NCI-H2227 (cell line): ENCODE results near the gene SERPINE1.

ENCODE experiments used
- DNase-seq: peaks from one replicate; lab custom pipeline; 2025; ENCODE audit not compliant: unreplicated experiment; lab: John Stamatoyannopoulos, UW

Gene SERPINE1

GRCh38 chr7:101166909-101167644 is 40.2 kb downstream of the SERPINE1 start:
- DNase-seq, result peak; percentile 84

GRCh38 chr7:101167645-101168411 is 40.9 kb downstream of the SERPINE1 start:
- DNase-seq, result peak; percentile 28

GRCh38 chr7:101168412-101169049 is 41.6 kb downstream of the SERPINE1 start:
- DNase-seq, result no peak

GRCh38 chr7:101169110-101169837 is 42.4 kb downstream of the SERPINE1 start:
- no peak for DNase-seq

GRCh38 chr7:101169838-101170551 is 43.1 kb downstream of the SERPINE1 start:
- peak; percentile 93 for DNase-seq

GRCh38 chr7:101170617-101171441 is 43.9 kb downstream of the SERPINE1 start:
- no peak for DNase-seq

- no peak for DNase-seq
These were observed 44.5 kb downstream of the SERPINE1 start for GRCh38 chr7:101171442-101171837.

- no peak for DNase-seq
These were observed 45.3 kb downstream of the SERPINE1 start for GRCh38 chr7:101172005-101172853.

- no peak for DNase-seq
These were observed 46.2 kb downstream of the SERPINE1 start for GRCh38 chr7:101172854-101173751.

GRCh38 chr7:101173752-101174244 is 46.9 kb downstream of the SERPINE1 start:
- DNase-seq, result no peak

- no peak for DNase-seq
These were observed 47.5 kb downstream of the SERPINE1 start for GRCh38 chr7:101174322-101174854.

GRCh38 chr7:101175664-101176063 is 48.8 kb downstream of the SERPINE1 start:
- no peak for DNase-seq

- DNase-seq, result no peak
These were observed 50.7 kb downstream of the SERPINE1 start for GRCh38 chr7:101177644-101178043.

GRCh38 chr7:101179117-101179516 is 52.2 kb downstream of the SERPINE1 start:
- peak; percentile 68 for DNase-seq

GRCh38 chr7:101179713-101180112 is 52.8 kb downstream of the SERPINE1 start:
- DNase-seq, result no peak

- DNase-seq, result peak; percentile 62
These were observed 53.3 kb downstream of the SERPINE1 start, which contains the start of gene NAT16 for GRCh38 chr7:101180130-101180755. Gene NAT16 (minus strand): TSS chr7:101180293. CDS start chr7:101174807, 5,486 bp downstream.
